CD4-positive, alpha-beta memory T cell (primary cell): ENCODE measurements around the gene BAZ2A. TPM values are rescaled to one million over a fixed set of nuclear protein-coding genes. Genes with fewer than 3 reads are reported as not detected.

Source experiments
- polyA plus RNA-seq, 2 donors: library from polyadenylated mRNA; unstranded; fragments of 300-500 nt; fragmentation: Illumina TruSeq; gene quantifications; one replicate each; pipeline ENCODE4 v1.2.3, GENCODE V29; 2021
- total RNA-seq, 2 experiments: library from RNA; stranded (reverse); gene quantifications; one replicate each; pipeline ENCODE4 v1.2.3, GENCODE V29; 2021

The BAZ2A gene
- total and polyA plus RNA-seq, 4 experiments from 2014 or later = 3.8 to 212 (median 121) TPM

Other genes with a start within 250 kb of the BAZ2A start
- gene TIMELESS, start 180.9 kb downstream of the BAZ2A start, total RNA-seq = 1 to 10 TPM; 7.3 to 7.5 TPM
- gene TIMELESS, start 180.9 kb downstream of the BAZ2A start, polyA plus RNA-seq = 1 to 10 TPM; 3.2 to 5.1 TPM
- not detected for gene MIP, start 175.7 kb downstream of the BAZ2A start, total RNA-seq
- gene MIP, start 175.7 kb downstream of the BAZ2A start, polyA plus RNA-seq = under 1 TPM; 0.09 to 0.32 TPM
- 1 to 10 TPM; 6.5 to 6.9 TPM for gene SPRYD4, start 161.7 kb downstream of the BAZ2A start, total RNA-seq
- 1 to 10 TPM; 1.1 to 1.5 TPM for gene SPRYD4, start 161.7 kb downstream of the BAZ2A start, polyA plus RNA-seq
- 10 to 100 TPM in 1 of 2 experiments, 1 to 10 TPM in 1; 9.8 to 12.2 TPM for gene GLS2, start 142.2 kb downstream of the BAZ2A start, total RNA-seq
- gene GLS2, start 142.2 kb downstream of the BAZ2A start, polyA plus RNA-seq = 1 to 10 TPM; 4.2 to 5.0 TPM
- 1 to 10 TPM; 1.9 to 2.0 TPM for gene RBMS2, start 108.5 kb downstream of the BAZ2A start, total RNA-seq
- gene RBMS2, start 108.5 kb downstream of the BAZ2A start, polyA plus RNA-seq = 1 to 10 TPM in 1 of 2 donors, under 1 TPM in 1; 0.39 to 1.2 TPM
- gene ATP5F1B, start 15.7 kb upstream of the BAZ2A start, total RNA-seq = 100 to 1,000 TPM; 243 to 256 TPM
- gene ATP5F1B, start 15.7 kb upstream of the BAZ2A start, polyA plus RNA-seq = 1,000 to 10,000 TPM in 1 of 2 donors, 100 to 1,000 TPM in 1; 771 to 1,156 TPM
- gene PTGES3, start 58.0 kb upstream of the BAZ2A start, total RNA-seq = 100 to 1,000 TPM; 191 to 195 TPM
- gene PTGES3, start 58.0 kb upstream of the BAZ2A start, polyA plus RNA-seq = 100 to 1,000 TPM; 261 to 353 TPM
- gene NACA, start 95.0 kb upstream of the BAZ2A start, total RNA-seq = 1,000 to 10,000 TPM; 1,184 to 1,255 TPM
- 1,000 to 10,000 TPM; 1,025 to 1,184 TPM for gene NACA, start 95.0 kb upstream of the BAZ2A start, polyA plus RNA-seq
- gene PRIM1, start 122.0 kb upstream of the BAZ2A start, total RNA-seq = 10 to 100 TPM; 30.2 to 34.3 TPM
- 10 to 100 TPM; 45.0 to 46.9 TPM for gene PRIM1, start 122.0 kb upstream of the BAZ2A start, polyA plus RNA-seq
- gene HSD17B6, start 133.0 kb upstream of the BAZ2A start, total RNA-seq = 1 to 10 TPM in 1 of 2 experiments, under 1 TPM in 1; 0.78 to 1.9 TPM
- gene HSD17B6, start 133.0 kb upstream of the BAZ2A start, polyA plus RNA-seq = 1 to 10 TPM; 1.6 to 2.2 TPM